LNCAP (cell line): ENCODE results near the gene SLC30A1.

Source experiments
- TF ChIP-seq, protein P1 (sequence below): fragments of 450-650 bp; IDR thresholded peaks from 2 replicates; pipeline ENCODE4 v1.5.1; 2017; ENCODE audit warnings: mild to moderate bottlenecking

SLC30A1 gene

DNA sequence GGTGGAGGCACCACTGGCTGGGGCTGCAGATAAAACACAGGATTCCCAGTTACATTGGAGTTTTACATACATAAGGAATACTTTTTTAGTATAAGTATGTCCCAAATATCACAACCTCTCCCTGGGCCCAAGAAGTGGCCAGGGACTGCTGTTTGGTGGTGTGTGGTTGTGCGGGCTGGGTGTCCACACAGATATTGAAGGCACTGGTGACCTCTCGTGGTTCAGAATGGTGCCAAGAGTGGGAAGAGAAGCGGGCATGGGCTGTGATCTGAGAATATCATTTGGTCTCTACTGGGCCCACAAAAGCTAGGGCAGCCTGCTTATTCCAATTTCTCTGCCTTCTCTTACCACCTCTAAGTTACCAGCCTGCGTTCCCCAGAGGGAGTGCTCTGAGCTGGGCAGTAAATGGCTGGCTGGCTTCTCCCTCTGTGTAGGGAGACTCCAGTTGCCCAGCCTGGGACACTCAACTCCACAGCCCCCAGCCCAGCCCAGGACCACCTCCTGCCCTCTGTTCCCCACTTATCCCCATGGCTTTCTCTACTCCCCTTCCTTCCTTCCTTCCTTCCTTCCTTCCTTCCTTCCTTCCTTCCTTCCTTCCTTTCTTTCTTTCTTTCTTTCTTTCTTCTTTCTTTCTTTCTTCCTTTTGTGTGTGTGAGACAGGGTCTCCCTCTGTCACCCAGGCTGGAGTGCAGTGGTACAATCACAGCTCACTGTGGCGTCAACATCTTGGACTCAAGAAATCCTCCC lies 44.2 kb downstream of the SLC30A1 start:
- TF ChIP-seq, protein P1, sequence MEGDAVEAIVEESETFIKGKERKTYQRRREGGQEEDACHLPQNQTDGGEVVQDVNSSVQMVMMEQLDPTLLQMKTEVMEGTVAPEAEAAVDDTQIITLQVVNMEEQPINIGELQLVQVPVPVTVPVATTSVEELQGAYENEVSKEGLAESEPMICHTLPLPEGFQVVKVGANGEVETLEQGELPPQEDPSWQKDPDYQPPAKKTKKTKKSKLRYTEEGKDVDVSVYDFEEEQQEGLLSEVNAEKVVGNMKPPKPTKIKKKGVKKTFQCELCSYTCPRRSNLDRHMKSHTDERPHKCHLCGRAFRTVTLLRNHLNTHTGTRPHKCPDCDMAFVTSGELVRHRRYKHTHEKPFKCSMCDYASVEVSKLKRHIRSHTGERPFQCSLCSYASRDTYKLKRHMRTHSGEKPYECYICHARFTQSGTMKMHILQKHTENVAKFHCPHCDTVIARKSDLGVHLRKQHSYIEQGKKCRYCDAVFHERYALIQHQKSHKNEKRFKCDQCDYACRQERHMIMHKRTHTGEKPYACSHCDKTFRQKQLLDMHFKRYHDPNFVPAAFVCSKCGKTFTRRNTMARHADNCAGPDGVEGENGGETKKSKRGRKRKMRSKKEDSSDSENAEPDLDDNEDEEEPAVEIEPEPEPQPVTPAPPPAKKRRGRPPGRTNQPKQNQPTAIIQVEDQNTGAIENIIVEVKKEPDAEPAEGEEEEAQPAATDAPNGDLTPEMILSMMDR = no peak

DNA sequence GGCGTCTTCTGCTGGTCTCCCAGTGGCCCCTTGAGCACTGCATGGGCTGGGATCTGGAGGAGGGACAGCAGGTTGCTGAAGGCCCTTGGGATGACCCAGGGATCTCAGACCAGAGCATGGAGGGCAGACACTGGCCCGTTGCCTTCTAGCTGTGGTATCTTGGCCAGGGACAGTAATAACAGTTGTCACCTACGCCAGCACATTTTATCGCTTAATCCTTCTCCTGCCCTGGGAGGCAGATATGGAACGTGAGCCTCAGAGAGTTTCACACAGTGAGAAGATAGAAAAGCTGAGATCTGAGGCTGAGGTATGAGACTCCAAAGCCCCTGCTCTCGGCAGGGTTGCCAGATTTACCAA lies 46.9 kb downstream of the SLC30A1 start:
- TF ChIP-seq, protein P1 = no peak

DNA sequence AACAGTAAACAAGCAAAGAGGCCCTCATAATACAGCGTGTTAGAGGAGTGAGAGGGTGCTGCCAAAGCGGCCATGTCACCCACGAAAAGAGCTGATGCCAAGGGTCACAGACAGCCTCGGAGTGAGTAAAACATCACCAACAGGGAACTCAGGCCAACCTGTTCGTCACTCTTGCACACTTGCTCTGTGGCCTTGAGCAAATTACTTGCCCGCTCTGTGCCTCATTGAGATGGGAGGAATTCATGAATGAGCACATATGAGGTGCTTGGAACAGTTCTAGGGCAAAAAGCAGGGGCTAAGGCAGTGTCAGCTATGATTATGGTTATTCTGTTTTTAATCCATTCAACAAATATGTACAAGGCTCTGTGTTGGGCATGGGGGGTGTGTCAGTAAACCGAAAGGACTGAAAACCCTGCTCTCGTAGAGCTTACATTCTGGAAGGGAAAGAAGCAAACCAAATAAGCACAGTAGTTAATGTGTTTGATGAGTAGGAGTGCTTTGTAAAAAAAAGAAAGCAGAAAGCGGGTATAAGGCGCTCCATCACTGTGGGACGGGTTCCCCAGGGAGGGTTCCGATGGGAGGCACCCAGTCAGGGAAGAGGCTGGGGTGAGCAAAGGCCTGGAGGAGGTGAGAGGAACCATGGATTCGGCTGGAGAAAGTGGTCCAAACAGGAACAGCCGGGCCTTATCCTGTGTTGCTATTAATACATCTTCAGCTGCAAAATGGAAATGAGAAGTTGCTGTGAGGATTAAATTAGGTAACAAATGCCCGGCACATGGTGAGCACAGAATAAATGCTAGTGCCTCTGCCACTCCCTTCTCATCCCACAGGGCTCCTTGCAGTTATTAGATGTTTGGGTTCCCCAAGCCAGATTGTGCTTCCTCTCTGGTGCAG lies 47.5 kb downstream of the SLC30A1 start:
- TF ChIP-seq, protein P1 = no peak

DNA sequence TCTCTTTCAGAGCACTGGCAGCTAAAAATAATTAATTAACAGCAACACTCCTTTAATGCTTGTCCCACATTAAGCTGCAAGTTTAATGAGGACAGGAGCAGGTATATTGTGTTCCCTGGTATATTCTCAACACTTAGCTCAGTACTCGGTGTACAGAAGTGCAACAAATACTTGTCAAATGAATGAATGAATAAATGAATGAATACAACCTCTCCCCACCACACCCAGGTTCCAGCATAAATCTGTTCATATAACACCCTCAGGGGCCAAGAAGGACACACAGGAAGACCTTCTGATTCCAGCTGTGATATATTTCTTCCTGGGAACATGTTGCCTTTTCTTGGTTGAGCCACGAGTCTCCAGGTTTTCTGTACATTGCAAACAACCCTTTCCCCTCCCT lies 48.9 kb downstream of the SLC30A1 start:
- TF ChIP-seq, protein P1 = no peak

DNA sequence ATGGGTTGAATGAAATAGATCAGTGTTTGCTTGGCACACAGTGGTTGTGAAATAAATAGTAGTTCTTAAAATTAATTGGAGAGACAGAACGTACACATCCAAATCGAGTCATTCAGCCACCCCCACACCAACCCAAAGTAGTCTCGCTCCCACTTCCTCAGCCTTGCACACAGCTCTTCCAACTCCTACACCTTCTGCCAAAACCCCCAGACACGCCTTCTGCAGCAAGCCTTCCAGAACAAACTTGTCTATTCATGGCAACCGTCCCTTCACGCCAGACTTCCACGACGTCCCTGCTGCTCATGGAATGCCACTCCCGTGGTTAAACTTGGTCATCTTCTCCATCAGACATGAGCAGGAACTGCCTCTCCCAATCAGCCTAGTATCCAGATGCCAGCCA lies 49.5 kb downstream of the SLC30A1 start:
- TF ChIP-seq, protein P1 = no peak

DNA sequence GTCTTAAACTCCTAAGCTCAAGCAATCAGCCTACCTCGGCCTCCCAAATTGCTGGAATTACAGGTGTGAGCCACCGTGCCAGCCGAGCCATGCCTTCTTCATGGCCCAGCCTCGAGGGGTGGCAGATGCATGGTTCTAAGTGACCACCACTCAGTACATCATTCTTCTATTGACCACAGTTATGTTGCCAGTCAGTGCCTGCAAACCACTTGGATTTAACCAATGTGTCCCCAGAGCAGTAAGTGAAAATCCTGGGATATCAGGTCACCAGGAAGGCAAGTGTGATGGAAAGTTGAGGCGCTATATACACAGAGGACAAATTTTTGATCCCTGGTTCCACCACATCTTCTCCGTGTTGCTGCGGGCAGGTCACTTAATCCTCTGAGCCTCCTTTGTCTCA lies 50.0 kb downstream of the SLC30A1 start:
- TF ChIP-seq, protein P1 = no peak

DNA sequence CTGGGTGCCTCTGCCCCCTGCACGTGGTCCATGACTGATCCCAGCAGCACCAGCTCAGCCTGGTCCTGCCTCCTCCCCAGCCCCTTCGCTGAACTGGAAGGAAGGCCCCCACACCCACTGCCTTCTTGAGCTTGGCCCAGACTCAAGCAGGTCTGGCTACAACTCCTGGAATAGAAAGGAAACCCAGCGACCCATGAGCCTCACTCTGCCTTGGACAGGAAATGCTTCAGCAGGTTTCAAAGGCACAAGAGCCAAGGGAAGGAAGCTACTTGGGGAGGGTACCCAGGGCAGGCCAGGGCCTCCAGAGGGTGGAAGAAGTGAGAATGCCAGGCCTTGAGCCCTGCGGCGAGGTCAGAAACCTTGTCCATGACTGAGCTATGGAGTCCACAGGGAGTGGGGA lies 51.1 kb downstream of the SLC30A1 start:
- TF ChIP-seq, protein P1 = no peak
